Testis (tissue), 3 donors: Measurements from ENCODE around the gene HACL1. TPM values are rescaled to one million over a fixed set of nuclear protein-coding genes. Genes with fewer than 3 reads are reported as not detected.

ENCODE experiments used
- DNase-seq: peaks from one replicate; pipeline ENCODE4 v3.0.0-alpha.2; 2019
- H3K27ac ChIP-seq, 2 donors: fragments of 200-600 bp; sonication (generic); one replicate each; pipeline ENCODE4 v1.5.1; 2019
- H3K27me3 ChIP-seq: fragments of 200-600 bp; sonication (generic); one replicate; pipeline ENCODE4 v1.5.1; 2019
- H3K36me3 ChIP-seq: fragments of 200-600 bp; sonication (generic); one replicate; pipeline ENCODE4 v1.5.1; 2017; ENCODE audit warnings: low read depth; ENCODE audit errors: missing control alignments
- H3K4me1 ChIP-seq: fragments of 200-600 bp; sonication (generic); one replicate; pipeline ENCODE4 v1.5.1; 2019
- H3K4me3 ChIP-seq, 2 donors: fragments of 200-600 bp; sonication (generic); one replicate each; pipeline ENCODE4 v1.5.1; 2017 to 2019
- H3K9me3 ChIP-seq: fragments of 200-600 bp; sonication (generic); one replicate; pipeline ENCODE4 v1.5.1; 2017
- CTCF ChIP-seq, 3 experiments: fragments of 450-650 bp in 2 of 3; fragments of 200-600 bp in 1 of 3; sonication (generic) in 1 of 3; IDR thresholded peaks; one replicate each; pipeline ENCODE4 v1.5.1; 2016 to 2019; ENCODE audit warnings: antibody characterized with exemption in 3 of 3, mild to moderate bottlenecking in 2 of 3, moderate library complexity in 1 of 3
- POLR2A ChIP-seq: fragments of 450-650 bp; IDR thresholded peaks from one replicate; pipeline ENCODE4 v1.6.1; 2017; ENCODE audit warnings: antibody characterized with exemption, mild to moderate bottlenecking, moderate library complexity
- WGBS, 2 donors: methylation state at CpG; one replicate each; pipeline ENCODE4 v1.1.5; 2018; 5-methylcytosine and 5-hydroxymethylcytosine counted together
- intact Hi-C: fragments of 100-400 bp; cut with DNase I; formaldehyde crosslinking; loops from one replicate; pipeline ENCODE4 v1.15.1; 2023; ENCODE audit warnings: low total_unique reads
- polyA plus RNA-seq: library from polyadenylated mRNA; stranded (reverse); fragments of 350-450 nt; fragmentation: Illumina TruSeq; extraction: RNeasy Lipid Tissue Mini Kit (QIAGEN cat#74804); gene quantifications from one replicate; pipeline ENCODE4 v1.2.3, GENCODE V29; 2014; ENCODE audit warnings: low read depth, low replicate concordance; ENCODE audit not compliant: insufficient read depth
- total RNA-seq, 2 donors: library from RNA; depleted of rRNA; stranded (reverse); fragments of >200 nt; gene quantifications; one replicate each; pipeline ENCODE4 v1.2.3, GENCODE V29; 2016

HACL1 gene
- total and polyA plus RNA-seq, 3 donors from 2014 or later = 35.7 to 44.3 (median 42.2) TPM

- Histone ChIP-seq H3K9me3 (no peaks in the 10 kb centered on the region), H3K4me3 (no peak overlapping the region), H3K4me1 (peaks cover 3% of the 10 kb centered on the region), H3K27me3 (no peaks in the 10 kb centered on the region), H3K36me3 (no peaks in the 10 kb centered on the region), H3K27ac (no peak overlapping the region)
- intact Hi-C loops = no loop called here
- DNase-seq = no peak
- 91 to 96% methylated on average over 3 of the region's 3 CpGs for WGBS, 2 donors
- no peak for TF ChIP-seq POLR2A
- no peak for TF ChIP-seq CTCF (IDR thresholded peaks at IDR 0.05)
These were observed 19.6 kb downstream of the HACL1 start for GRCh38 chr3:15581471-15582394.

- Histone ChIP-seq H3K36me3 (no peaks in the 10 kb centered on the region), H3K4me3 (no peak overlapping the region), H3K4me1 (peaks cover 3% of the 10 kb centered on the region), H3K27ac (no peak overlapping the region), H3K27me3 (no peaks in the 10 kb centered on the region), H3K9me3 (no peaks in the 10 kb centered on the region)
- intact Hi-C loops = no loop called here
- no peak for DNase-seq
- WGBS, 2 donors = 59 to 63% methylated on average over 2 of the region's 2 CpGs
- TF ChIP-seq POLR2A (no peak), CTCF (IDR thresholded peaks at IDR 0.05) (no peak)
These were observed 22.3 kb downstream of the HACL1 start for GRCh38 chr3:15579051-15579450.

- Histone ChIP-seq H3K36me3 (no peaks in the 10 kb centered on the region), H3K27me3 (no peaks in the 10 kb centered on the region), H3K4me3 (no peak overlapping the region), H3K4me1 (peaks cover 3% of the 10 kb centered on the region), H3K9me3 (no peaks in the 10 kb centered on the region), H3K27ac (no peak overlapping the region)
- intact Hi-C loops = no loop called here
- no peak for TF ChIP-seq POLR2A
- TF ChIP-seq CTCF (IDR thresholded peaks at IDR 0.05) = no peak
- WGBS, 2 donors = 43 to 58% methylated on average over 3 of the region's 3 CpGs
- DNase-seq = no peak
These were observed 23.0 kb downstream of the HACL1 start for GRCh38 chr3:15578289-15578867.

- Histone ChIP-seq H3K4me1 (peaks cover 3% of the 10 kb centered on the region), H3K27me3 (no peaks in the 10 kb centered on the region), H3K27ac (no peak overlapping the region), H3K36me3 (no peaks in the 10 kb centered on the region), H3K9me3 (no peaks in the 10 kb centered on the region), H3K4me3 (no peak overlapping the region)
- DNase-seq = no peak
- intact Hi-C loops = no loop called here
- 87 to 93% methylated on average over 3 of the region's 3 CpGs for WGBS, 2 donors
- no peak for TF ChIP-seq POLR2A
These were observed 24.9 kb downstream of the HACL1 start for GRCh38 chr3:15576475-15576874.

- H3K4me1 ChIP-seq = peaks cover 3% of the 10 kb centered on the region
- no peak overlapping the region for H3K27ac ChIP-seq
- no peaks in the 10 kb centered on the region for H3K27me3 ChIP-seq
- H3K36me3 ChIP-seq = no peaks in the 10 kb centered on the region
- no peaks in the 10 kb centered on the region for H3K9me3 ChIP-seq
- no peak overlapping the region for H3K4me3 ChIP-seq
- intact Hi-C loops = no loop called here
- WGBS, 2 donors = 91 to 97% methylated on average over 5 of the region's 5 CpGs
- TF ChIP-seq CTCF (IDR thresholded peaks at IDR 0.05) (no peak), POLR2A (no peak)
- DNase-seq = no peak
These were observed 25.9 kb downstream of the HACL1 start for GRCh38 chr3:15575446-15575845.
